Caco-2 (cell line): ENCODE results near the gene KSR2. TPM values are rescaled to one million over a fixed set of nuclear protein-coding genes. Genes with fewer than 3 reads are reported as not detected.

Experiments
- BruUV-seq: library from RNA; stranded (reverse); fragments of 400-500 nt; replicated peaks from 2 replicates; lab custom pipeline; 2021; lab: Mats Ljungman, UMichigan
- CTCF ChIA-PET: fragments of 300-600 bp; sonication (Branson Sonifier 250); formaldehyde crosslinking; loops from one replicate; lab custom pipeline; 2022; ENCODE audit warnings: antibody characterized with exemption; lab: Charles Lee
- POLR2A ChIA-PET: fragments of 300-600 bp; sonication (Branson Sonifier 250); formaldehyde crosslinking; loops from one replicate; lab custom pipeline; 2022; ENCODE audit warnings: antibody characterized with exemption; lab: Charles Lee
- DNase-seq, 2 experiments: peaks; one replicate each; pipeline versions ENCODE4 v3.0.0 to v3.0.0-alpha.2; 2020 to 2022
- H3K27me3 ChIP-seq: replicated peaks from 2 replicates; pipeline ENCODE4 v1.6.0; 2011; ENCODE audit warnings: low read length; ENCODE audit not compliant: control insufficient read depth, insufficient read depth
- H3K36me3 ChIP-seq: 2 replicates; pipeline ENCODE4 v1.5.1; 2011; ENCODE audit warnings: low read length; ENCODE audit not compliant: control insufficient read depth, insufficient read depth
- H3K4me1 ChIP-seq: fragments of 250-450 bp; sonication (Bioruptor Pico); 2 replicates; pipeline ENCODE4 v1.5.1; 2020; ENCODE audit warnings: mild to moderate bottlenecking
- H3K4me3 ChIP-seq: 2 replicates; pipeline ENCODE4 v1.5.1; 2011; ENCODE audit warnings: low read depth, mild to moderate bottlenecking, control low read depth, low read length
- H3K9me3 ChIP-seq: fragments of 250-450 bp; sonication (Bioruptor Pico); 2 replicates; pipeline ENCODE4 v1.5.1; 2020; ENCODE audit warnings: mild to moderate bottlenecking, moderate library complexity
- H3K27ac Mint-ChIP-seq: one replicate; pipeline ENCODE4 v1.8.0; 2022; ENCODE audit warnings: mixed read lengths; ENCODE audit not compliant: unreplicated experiment
- H3K27me3 Mint-ChIP-seq: one replicate; pipeline ENCODE4 v1.8.0; 2022; ENCODE audit warnings: mixed read lengths; ENCODE audit not compliant: insufficient read depth, unreplicated experiment
- H3K36me3 Mint-ChIP-seq: one replicate; pipeline ENCODE4 v1.8.0; 2022; ENCODE audit warnings: mild to moderate bottlenecking, mixed read lengths; ENCODE audit not compliant: insufficient read depth, unreplicated experiment
- H3K4me1 Mint-ChIP-seq: one replicate; pipeline ENCODE4 v1.8.0; 2022; ENCODE audit warnings: low read depth, mixed read lengths; ENCODE audit not compliant: unreplicated experiment
- H3K4me3 Mint-ChIP-seq: one replicate; pipeline ENCODE4 v1.8.0; 2022; ENCODE audit warnings: mild to moderate bottlenecking, moderate library complexity, mixed read lengths; ENCODE audit not compliant: unreplicated experiment
- H3K9me3 Mint-ChIP-seq: one replicate; pipeline ENCODE4 v1.8.0; 2022; ENCODE audit warnings: mixed read lengths; ENCODE audit not compliant: unreplicated experiment
- intact Hi-C: fragments of 100-400 bp; cut with micrococcal nuclease; formaldehyde crosslinking; loops from one replicate; pipeline ENCODE4 v1.10.0; 2022; ENCODE audit not compliant: unreplicated experiment
- total RNA-seq: library from RNA; stranded (reverse); gene quantifications from 2 replicates; pipeline ENCODE4 v1.2.3, GENCODE V29; 2022
- TF ChIP-seq, protein P1 (sequence below), 2 experiments: fragments of 200-600 bp in 1 of 2; IDR thresholded peaks; 1 replicate in 1 of 2; 2 replicates in 1 of 2; pipeline versions ENCODE4 v1.5.1 to v1.8.0; 2011 to 2022; ENCODE audit warnings: antibody characterized with exemption in 1 of 2, control low read depth in 1 of 2, inconsistent platforms in 1 of 2, low read depth in 1 of 2, low read length in 1 of 2, mild to moderate bottlenecking in 1 of 2, moderate library complexity in 1 of 2; ENCODE audit not compliant: insufficient read depth in 1 of 2, severe bottlenecking in 1 of 2, unreplicated experiment in 1 of 2

KSR2 gene
- total RNA-seq, 1 experiment from 2014 or later: 0.66 TPM

DNA sequence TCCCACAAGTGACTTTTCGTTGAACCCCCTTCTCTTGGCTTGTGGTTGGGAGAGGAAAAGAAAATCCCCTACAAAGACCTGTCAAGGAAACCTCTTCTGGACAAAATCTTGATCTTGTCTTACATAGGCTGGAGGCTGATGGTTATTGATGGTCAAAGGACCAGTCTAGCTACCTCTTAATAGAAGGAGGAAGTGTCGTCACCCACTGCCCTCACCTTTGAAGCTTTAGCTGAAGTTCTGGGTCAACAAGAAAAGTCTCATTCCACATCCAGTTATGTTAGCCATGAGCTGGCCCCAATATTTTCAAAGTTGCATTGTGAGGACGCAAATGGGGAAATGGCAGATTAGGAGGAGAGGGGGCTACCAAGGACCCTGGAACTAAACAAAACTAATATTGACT, 6.2 kb upstream of the KSR2 start:
- Histone ChIP-seq H3K27me3 (no peaks in the 10 kb centered on the region), H3K4me3 (no peak overlapping the region), H3K4me1 (no peaks in the 10 kb centered on the region), H3K36me3 (no peaks in the 10 kb centered on the region), H3K9me3 (peaks cover 7% of the 10 kb centered on the region; the same call in 1 of the 2 replicates)
- DNase-seq: no peak
- TF ChIP-seq, protein P1, sequence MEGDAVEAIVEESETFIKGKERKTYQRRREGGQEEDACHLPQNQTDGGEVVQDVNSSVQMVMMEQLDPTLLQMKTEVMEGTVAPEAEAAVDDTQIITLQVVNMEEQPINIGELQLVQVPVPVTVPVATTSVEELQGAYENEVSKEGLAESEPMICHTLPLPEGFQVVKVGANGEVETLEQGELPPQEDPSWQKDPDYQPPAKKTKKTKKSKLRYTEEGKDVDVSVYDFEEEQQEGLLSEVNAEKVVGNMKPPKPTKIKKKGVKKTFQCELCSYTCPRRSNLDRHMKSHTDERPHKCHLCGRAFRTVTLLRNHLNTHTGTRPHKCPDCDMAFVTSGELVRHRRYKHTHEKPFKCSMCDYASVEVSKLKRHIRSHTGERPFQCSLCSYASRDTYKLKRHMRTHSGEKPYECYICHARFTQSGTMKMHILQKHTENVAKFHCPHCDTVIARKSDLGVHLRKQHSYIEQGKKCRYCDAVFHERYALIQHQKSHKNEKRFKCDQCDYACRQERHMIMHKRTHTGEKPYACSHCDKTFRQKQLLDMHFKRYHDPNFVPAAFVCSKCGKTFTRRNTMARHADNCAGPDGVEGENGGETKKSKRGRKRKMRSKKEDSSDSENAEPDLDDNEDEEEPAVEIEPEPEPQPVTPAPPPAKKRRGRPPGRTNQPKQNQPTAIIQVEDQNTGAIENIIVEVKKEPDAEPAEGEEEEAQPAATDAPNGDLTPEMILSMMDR (IDR thresholded peaks at IDR 0.05; ENCODE audit: insufficient read depth in 1 of 2, low read depth in 1 of 2, low read length in 1 of 2, severe bottlenecking in 1 of 2, unreplicated experiment in 1 of 2): no peak
- intact Hi-C loops: no loop called here
- Mint-ChIP-seq H3K9me3 (peaks cover 9% of the 10 kb centered on the region), H3K27ac (no peak overlapping the region), H3K27me3 (no peaks in the 10 kb centered on the region), H3K4me3 (no peak overlapping the region), H3K4me1 (no peaks in the 10 kb centered on the region), H3K36me3 (no peaks in the 10 kb centered on the region)
- ChIA-PET CTCF (no interaction called here), POLR2A (no interaction called here)
- BruUV-seq: no TSS peak

DNA sequence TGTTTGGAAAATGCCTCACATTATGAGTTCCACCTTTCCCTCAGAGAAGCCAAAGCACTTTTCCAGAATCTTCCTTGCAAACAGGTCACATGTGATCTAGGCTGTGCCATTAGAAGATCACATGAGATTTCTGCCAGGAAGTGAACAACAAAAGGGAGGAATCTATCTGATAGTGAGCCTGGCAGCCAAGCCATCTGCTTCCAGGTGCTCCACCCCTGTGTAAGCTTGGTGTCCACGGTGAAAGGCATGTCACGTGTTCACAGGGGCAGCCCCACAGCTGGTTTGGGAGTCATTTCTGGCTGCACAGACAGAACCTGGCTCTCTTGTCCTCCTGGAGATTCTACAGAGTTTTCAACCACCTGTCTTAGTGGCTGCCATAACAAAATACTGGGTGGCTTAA, 3.5 kb upstream of the KSR2 start:
- Histone ChIP-seq H3K27me3 (no peaks in the 10 kb centered on the region), H3K36me3 (no peaks in the 10 kb centered on the region), H3K9me3 (peaks cover 7% of the 10 kb centered on the region; the same call in 1 of the 2 replicates), H3K4me3 (no peak overlapping the region), H3K4me1 (no peaks in the 10 kb centered on the region)
- TF ChIP-seq, protein P1 (IDR thresholded peaks at IDR 0.05; ENCODE audit: insufficient read depth in 1 of 2, low read depth in 1 of 2, low read length in 1 of 2, severe bottlenecking in 1 of 2, unreplicated experiment in 1 of 2): no peak
- BruUV-seq: no TSS peak
- intact Hi-C loops: no loop called here
- no peak for DNase-seq
- ChIA-PET CTCF (no interaction called here), POLR2A (no interaction called here)
- H3K27ac Mint-ChIP-seq: no peak overlapping the region
- H3K27me3 Mint-ChIP-seq: peaks cover 5% of the 10 kb centered on the region
- peaks cover 9% of the 10 kb centered on the region for H3K9me3 Mint-ChIP-seq
- H3K36me3 Mint-ChIP-seq: peaks cover 7% of the 10 kb centered on the region
- peaks cover 8% of the 10 kb centered on the region for H3K4me1 Mint-ChIP-seq
- no peak overlapping the region for H3K4me3 Mint-ChIP-seq

DNA sequence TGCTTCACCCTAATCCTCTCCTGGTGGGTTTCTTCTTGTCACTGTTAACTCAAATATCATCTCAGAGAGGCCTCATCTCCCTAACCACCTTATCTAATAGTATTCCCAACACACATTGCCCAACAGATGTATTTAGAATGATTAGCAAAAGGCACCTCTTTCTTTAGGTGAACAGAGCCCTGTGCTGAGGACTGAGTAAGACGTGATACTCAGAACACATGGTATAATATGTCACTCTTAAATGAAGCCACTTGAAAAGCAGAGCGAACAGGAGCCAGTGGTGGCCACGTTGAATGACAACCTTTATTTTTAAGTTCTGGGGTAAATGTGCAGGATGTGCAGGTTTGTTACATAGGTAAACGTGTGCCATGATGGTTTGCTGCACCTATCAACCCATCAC, 1.5 kb upstream of the KSR2 start:
- H3K4me1 Mint-ChIP-seq: peaks cover 8% of the 10 kb centered on the region
- peak overlapping the region; percentile 85 for H3K4me3 Mint-ChIP-seq
- DNase-seq: no peak
- H3K9me3 Mint-ChIP-seq: peaks cover 9% of the 10 kb centered on the region
- no TSS peak for BruUV-seq
- Histone ChIP-seq H3K36me3 (no peaks in the 10 kb centered on the region), H3K4me1 (no peaks in the 10 kb centered on the region), H3K4me3 (no peak overlapping the region), H3K9me3 (peaks cover 7% of the 10 kb centered on the region; the same call in 1 of the 2 replicates), H3K27me3 (no peaks in the 10 kb centered on the region; the same call in 1 of the 2 replicates)
- intact Hi-C loops: no loop called here
- peaks cover 15% of the 10 kb centered on the region for H3K27me3 Mint-ChIP-seq
- H3K36me3 Mint-ChIP-seq: peaks cover 7% of the 10 kb centered on the region
- ChIA-PET POLR2A (no interaction called here), CTCF (no interaction called here)
- H3K27ac Mint-ChIP-seq: no peak overlapping the region
- TF ChIP-seq, protein P1 (IDR thresholded peaks at IDR 0.05; ENCODE audit: insufficient read depth in 1 of 2, low read depth in 1 of 2, low read length in 1 of 2, severe bottlenecking in 1 of 2, unreplicated experiment in 1 of 2): no peak
